ENCODE data around the gene FKBP2. TPM values are rescaled to one million over a fixed set of nuclear protein-coding genes. Genes with fewer than 3 reads are reported as not detected.

The FKBP2 gene
- total RNA-seq, 4 donors from 2014 or later: 20.2 to 54.7 (median 27.6) TPM

- Histone ChIP-seq H3K4me3 (no peak overlapping the region), H3K27ac (no peak overlapping the region), H3K4me1 (no peaks in the 10 kb centered on the region), H3K36me3 (peaks cover 0 to 42% of the 10 kb centered on the region in 2 donors), H3K27me3 (no peaks in the 10 kb centered on the region), H3K9me3 (no peaks in the 10 kb centered on the region)
- ATAC-seq: no peak
- intact Hi-C loops (cut with DNase I; ENCODE audit: low total_unique reads): no loop called here
- TF ChIP-seq POLR2A (IDR thresholded peaks at IDR 0.05) (no peak), CTCF (IDR thresholded peaks at IDR 0.05 in 4 of 5, conservative IDR thresholded peaks at IDR 0.05 in 1 of 5) (no peak)
- in situ Hi-C loops (cut with MboI; ENCODE audit: low sequenced_read_pairs in 4 of 4): no loop called here
- no peak for DNase-seq
Observed at GRCh38 chr11:64261556-64262080, 20.7 kb downstream of the FKBP2 start.

- in situ Hi-C loops (cut with MboI; ENCODE audit: low sequenced_read_pairs in 4 of 4): no loop called here
- peaks cover 0 to 41% of the 10 kb centered on the region in 2 donors for H3K36me3 ChIP-seq
Observed at GRCh38 chr11:64262271-64263002, 21.5 kb downstream of the FKBP2 start.

GRCh38 chr11:64263021-64263946 lies 22.4 kb downstream of the FKBP2 start:
- intact Hi-C loops (cut with DNase I; ENCODE audit: low total_unique reads) (no loop called here), in situ Hi-C loops (cut with MboI; ENCODE audit: low sequenced_read_pairs in 4 of 4) (no loop called here)
- ATAC-seq (no peak), DNase-seq (no peak)
- Histone ChIP-seq H3K9me3 (no peaks in the 10 kb centered on the region), H3K4me3 (no peak overlapping the region), H3K27ac (no peak overlapping the region), H3K27me3 (no peaks in the 10 kb centered on the region), H3K36me3 (peaks cover 0 to 37% of the 10 kb centered on the region in 2 donors), H3K4me1 (peaks cover 7% of the 10 kb centered on the region in 2 donors)
- TF ChIP-seq CTCF (IDR thresholded peaks at IDR 0.05 in 4 of 5, conservative IDR thresholded peaks at IDR 0.05 in 1 of 5) (no peak), POLR2A (IDR thresholded peaks at IDR 0.05) (no peak)

More at GRCh38 chr11:64262271-64263002, 21.5 kb downstream of the FKBP2 start:
- ATAC-seq (no peak), DNase-seq (no peak)
- TF ChIP-seq POLR2A (IDR thresholded peaks at IDR 0.05) (no peak), CTCF (IDR thresholded peaks at IDR 0.05 in 4 of 5, conservative IDR thresholded peaks at IDR 0.05 in 1 of 5) (no peak)
- Histone ChIP-seq H3K27ac (no peak overlapping the region), H3K9me3 (no peaks in the 10 kb centered on the region), H3K4me1 (no peaks in the 10 kb centered on the region), H3K27me3 (no peaks in the 10 kb centered on the region), H3K4me3 (no peak overlapping the region)
- intact Hi-C loops (cut with DNase I; ENCODE audit: low total_unique reads): no loop called here

GRCh38 chr11:64263947-64264317 lies 23.0 kb downstream of the FKBP2 start:
- H3K27me3 ChIP-seq: no peaks in the 10 kb centered on the region
- TF ChIP-seq CTCF (IDR thresholded peaks at IDR 0.05 in 4 of 5, conservative IDR thresholded peaks at IDR 0.05 in 1 of 5): no peak
- TF ChIP-seq POLR2A (IDR thresholded peaks at IDR 0.05): no peak
- in situ Hi-C loops (cut with MboI; ENCODE audit: low sequenced_read_pairs in 4 of 4): no loop called here
- intact Hi-C loops (cut with DNase I; ENCODE audit: low total_unique reads): no loop called here
- no peak for DNase-seq
- H3K9me3 ChIP-seq: no peaks in the 10 kb centered on the region
- H3K4me1 ChIP-seq: peaks cover 14% of the 10 kb centered on the region in 2 donors
- no peak overlapping the region for H3K27ac ChIP-seq
- H3K36me3 ChIP-seq: peaks cover 0 to 30% of the 10 kb centered on the region in 2 donors
- ATAC-seq: no peak
- H3K4me3 ChIP-seq: no peak overlapping the region

All from gastrocnemius medialis (tissue), 4 donors.